ENCODE data around the gene CD59.
"Not testable (repeated sequence)": the region's sequence is repeated elsewhere in the genome, so short reads cannot be mapped to it uniquely, and the experiment has no call there.

CD59 gene

DNA sequence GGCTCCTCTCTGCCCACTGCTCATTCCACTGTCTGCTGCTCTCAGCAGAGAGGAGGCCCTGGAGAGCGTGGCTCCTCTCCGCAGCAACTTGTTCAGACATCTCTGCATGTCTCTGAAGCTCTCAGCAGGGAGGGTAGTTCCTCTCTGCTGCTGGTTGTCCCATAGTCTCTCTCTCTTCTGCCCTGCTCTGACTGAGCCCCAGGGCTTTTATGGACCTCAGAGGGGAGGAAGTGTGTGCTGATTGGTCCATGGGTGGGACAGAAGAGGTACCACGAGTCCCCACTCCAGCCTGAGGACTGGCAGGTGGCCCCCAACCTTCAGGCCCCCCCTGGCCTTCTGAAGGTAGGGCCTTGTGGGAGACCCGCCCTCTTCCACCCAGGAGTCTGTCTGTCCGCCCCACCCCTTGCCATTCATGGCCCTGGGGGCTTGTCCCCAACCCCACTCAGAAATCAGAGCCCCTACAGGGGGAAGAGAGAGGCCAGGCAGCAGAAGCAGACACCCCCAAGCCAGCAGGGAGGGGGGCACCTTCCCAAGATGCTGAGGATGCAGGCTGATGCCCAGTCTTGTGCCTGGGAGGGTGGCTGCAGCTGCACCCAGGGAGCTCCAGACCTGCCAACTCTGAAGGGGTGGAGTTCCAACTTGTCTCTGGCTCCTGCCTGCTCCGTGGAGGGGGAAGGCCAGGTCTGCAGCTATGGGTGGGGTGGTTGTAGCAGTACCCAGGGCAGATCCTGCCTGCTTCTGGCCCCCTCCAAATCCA lies 70.7 kb downstream of the CD59 start:
- DNase-seq (ENCODE audit: low read depth) = no peak

DNA sequence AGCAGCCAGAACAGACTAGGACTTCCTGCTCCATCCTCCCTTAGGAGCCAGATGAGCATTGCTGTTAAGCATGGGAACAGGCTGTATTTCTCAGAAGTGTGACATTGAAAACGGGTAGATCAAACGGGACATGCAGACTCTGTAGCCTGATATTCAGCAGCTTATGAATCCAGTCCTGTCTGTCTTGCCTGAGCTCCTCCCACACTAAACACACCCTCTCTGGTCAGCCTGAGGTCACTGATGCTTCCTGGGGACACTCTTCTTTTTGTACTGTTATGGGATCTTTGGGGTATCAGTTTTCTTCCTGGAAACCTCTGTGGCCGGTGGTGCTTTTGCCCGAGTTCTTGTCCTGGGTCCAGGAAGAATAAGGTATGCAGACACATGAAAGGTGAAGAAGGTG lies 71.4 kb downstream of the CD59 start:
- DNase-seq (ENCODE audit: low read depth) = no peak

DNA sequence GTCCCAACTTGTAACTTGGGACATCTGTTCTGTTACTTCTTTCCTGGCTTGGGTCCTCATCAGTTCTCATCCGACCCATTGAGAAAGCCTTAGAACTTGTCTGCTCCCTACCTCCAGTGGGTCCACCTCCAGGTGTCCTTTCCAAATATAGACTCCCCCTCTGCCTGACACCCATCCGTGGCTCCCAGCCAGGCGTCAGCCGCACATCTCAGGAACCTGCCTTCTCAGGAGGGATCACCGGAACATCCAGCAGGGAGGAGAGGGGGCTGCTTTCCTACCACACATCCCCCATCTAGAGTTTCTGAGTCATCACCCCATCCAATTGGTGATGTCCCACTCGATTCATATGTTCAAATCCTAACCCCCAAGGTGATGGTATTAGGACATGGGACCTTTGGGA lies 72.1 kb downstream of the CD59 start:
- DNase-seq (ENCODE audit: low read depth) = no peak

DNA sequence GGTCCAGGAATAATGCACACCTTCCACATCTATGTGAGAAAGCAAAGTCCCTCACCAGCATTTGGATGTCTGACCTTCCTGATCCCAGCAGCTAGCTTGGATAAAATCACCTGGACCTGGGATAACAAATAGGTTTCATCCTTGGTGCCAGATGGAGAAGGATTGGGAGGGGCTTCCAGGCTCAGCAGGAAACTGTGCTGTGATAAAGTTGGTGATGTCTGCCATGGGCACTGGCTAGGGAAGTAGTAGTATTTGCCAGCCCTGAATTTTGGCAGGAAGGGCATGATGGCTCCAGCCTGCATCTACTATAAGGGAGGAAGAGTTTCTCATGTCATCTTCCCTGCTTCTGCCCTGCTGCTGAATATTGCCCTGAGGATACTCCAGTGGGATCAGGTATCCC lies 73.1 kb downstream of the CD59 start:
- no peak for DNase-seq (ENCODE audit: low read depth)

DNA sequence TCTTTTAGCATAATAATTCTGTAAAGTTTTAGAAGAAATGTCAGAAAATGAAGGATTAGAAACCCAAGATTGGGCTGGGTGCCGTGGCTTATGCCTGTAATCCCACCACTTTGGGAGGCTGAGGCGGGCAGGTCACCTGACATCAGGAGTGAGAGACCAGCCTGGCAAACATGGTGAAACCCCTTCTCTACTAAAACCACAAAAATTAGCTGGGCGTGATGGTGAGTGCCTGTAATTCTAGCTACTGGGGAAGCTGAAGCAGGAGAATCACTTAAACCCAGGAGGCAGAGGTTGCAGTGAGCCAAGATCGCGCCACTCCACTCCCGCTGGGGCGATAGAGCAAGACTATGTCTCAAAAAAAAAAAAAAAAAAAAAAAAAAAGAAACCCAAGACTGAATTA lies 74.7 kb downstream of the CD59 start:
- not testable (repeated sequence) for DNase-seq (ENCODE audit: low read depth)

DNA sequence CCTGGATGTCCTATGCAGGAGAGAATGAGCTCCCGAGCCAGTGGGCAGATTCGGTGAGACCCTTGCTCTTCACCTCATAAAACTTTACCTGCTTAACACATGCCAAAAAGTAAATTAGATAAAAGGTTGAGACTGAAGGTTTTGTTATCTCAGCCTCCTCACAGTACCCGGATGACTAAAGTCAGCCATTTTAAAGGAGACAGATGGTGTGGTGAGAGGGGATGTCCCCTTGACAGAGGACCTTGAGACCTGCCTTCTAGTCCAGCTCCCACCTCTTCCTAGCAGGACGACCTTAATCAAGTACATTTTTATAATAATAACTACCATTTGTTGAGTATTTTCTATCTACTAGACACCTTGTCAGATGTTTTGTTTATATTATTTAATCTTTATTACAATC lies 75.3 kb downstream of the CD59 start:
- no peak for DNase-seq (ENCODE audit: low read depth)

DNA sequence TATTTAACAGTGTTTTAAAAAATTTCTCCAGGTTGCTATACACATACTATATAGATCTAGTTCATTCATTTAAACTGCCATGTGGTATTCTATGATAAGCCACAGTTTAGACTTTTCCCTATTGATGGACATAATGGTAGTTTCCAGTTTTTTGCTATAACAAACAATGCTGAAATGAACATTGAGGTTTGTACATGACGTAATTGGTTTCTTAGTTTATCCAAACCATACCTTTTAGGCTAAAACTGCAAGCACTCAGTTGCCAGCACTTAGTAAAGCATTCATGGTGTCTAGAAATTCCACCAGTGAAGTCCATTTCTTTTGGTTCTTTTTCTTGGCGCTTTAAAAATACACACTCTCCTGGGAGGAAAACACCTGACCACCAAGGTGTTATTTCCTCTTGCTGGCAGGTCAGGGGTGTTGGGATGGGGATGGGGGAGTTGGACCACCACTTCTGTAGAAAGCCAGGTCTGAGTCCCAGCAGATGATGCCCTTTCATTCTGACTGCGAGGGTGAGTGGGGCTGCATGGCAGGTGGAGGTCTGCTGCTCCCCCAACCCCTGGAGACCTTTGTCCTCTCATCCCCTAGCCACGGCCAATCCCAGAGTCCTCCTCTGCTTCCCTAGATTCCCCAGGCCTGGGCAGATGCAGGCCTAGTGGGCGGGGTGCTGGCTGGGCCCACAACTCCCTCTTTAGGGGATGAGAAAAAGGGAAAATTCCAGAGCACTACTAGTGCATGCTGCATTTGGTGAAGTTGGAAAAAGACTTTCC lies 76.7 kb downstream of the CD59 start:
- DNase-seq (ENCODE audit: low read depth) = no peak

DNA sequence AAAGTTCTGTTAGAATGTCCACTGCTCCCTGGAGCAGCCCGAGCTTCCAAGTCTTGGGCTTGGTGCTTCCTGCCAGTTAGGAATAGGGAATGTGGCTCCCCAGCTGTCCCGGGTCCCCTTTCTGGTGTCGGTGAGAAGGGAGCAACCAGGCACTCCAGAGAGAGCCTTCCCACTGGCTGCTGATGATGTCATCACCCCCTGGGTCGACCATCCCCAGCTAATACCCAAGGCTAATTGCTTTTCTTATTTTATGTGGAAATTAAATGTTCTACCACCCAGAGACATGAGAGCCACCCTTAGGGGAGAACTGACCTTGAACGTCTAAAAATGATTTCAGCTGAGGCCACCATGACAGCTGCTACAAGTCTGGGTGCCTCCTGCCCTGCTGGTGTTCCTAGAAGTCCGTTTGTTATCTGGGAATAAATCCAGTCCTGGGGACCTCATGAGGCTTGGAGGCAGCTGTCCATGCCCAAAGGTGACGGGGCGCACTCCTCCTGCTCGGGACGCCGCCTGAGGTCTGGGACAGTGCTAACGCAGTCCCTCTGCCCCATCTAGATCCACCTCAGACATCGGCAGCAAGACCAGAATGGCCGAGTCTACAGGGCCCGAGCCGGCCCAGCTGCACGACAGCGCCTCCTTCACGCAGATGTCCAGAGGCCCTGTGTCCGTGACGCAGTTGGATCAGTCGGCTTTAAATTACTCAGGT lies 77.9 kb downstream of the CD59 start:
- no peak for DNase-seq (ENCODE audit: low read depth)

DNA sequence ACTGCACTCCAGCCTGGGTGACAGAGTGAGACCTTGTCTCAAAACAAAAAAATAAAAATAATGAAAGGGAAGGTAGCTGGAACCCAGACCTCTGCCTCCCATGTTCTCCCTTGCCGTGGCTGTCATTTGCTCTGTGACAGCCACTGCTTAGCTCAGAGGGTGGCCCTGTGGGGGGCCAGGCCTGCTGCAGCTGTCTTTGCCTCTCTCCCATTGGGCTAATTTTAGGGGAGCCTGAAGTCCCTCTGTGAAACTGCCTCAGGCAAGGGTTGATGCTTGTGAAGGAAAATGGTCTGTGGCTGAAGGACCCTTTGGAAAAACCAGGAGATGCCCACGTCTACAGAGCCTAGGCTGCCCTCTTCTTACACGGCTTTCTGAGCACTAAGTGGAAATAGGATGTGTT lies 78.5 kb downstream of the CD59 start:
- DNase-seq (ENCODE audit: low read depth) = no peak

DNA sequence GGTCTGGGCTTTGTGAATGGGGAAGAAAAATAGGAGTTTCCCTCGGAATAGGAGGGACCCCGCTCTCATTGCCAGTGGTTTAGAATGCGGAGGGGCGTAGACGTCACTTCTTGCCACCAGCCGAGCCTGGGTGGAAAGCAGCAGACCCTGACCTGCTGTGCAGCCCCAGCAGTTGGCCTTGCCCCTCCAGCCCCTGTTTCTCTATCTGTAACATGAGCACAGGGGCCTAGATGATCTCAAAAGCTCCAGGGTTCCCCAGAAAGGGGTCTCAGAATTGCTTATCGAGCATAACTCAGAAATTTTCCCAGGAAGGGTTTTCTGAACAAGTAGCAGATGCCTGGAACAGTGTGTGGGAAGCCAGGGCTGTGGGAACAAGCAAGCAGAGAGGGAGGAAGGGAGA lies 79.5 kb downstream of the CD59 start:
- DNase-seq (ENCODE audit: low read depth) = no peak

DNA sequence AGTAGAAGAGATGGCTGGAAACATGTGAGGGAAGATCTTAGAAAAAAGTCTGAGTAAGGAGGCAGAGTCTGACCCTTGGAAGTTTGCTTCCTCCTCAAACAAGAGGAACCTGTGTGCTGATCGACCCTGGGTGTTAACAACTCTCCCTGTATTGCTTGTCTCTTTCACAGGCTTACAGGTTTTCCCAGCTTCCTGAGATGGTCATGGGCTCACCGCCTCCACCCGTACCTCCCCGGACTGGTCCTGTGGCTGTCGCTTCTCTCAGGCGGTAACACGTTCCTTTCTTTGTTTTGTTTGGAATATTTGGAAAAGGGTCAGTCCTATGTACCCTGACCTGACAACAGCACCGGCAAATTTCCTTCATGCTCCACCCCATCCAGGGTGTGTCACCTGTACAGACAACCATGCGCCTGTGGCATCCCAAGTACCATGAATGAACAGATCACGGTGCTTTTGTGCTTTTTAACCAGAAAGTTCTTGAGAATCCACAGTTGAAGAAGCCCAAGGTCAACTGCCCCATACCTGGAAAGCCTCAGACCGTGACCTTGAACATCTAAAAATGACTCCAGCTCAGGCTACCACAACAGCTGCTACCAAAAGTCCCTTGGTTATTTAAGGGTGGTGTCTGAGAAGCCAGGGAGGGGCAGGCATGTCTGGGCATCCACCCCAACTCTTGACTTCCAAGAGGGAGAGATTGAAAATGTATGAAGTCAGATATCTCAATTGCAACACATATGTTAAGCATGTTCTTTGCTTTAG lies 80.2 kb downstream of the CD59 start:
- no peak for DNase-seq (ENCODE audit: low read depth)

DNA sequence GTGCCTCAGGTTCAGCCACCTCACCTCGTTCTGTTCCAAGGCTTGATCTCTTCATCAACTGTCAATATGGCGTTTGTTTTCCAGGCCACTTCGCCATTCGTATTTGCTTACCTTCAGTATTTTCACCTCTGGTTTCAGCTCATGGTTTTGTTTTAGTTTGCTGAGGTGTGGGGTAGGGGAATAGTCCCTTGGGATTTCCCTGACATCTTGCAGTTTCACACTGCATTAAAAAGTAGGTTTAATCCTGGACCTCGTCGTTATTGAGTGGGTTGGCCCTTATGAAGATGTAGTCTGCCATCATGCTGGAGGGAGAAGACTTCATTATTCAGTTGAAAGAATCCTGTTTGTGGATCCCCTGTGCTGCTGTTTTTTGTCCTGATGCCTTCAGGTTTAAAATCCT lies 81.6 kb downstream of the CD59 start:
- DNase-seq (ENCODE audit: low read depth) = no peak
